Activated T-helper 17 cell treated with anti-CD3 and anti-CD28 coated beads, Interleukin-2, amount 50 U/mL, for 72 hours (primary cell): ENCODE results near the gene NPPA. TPM values are rescaled to one million over a fixed set of nuclear protein-coding genes. Genes with fewer than 3 reads are reported as not detected.

Experiments
- ATAC-seq: fragments of 150-1000 bp; cut with Tn5 transposase; replicated peaks from 2 replicates; pipeline ENCODE4 v1.10.0; 2021; ENCODE audit warnings: mild to moderate bottlenecking, moderate library complexity
- H3K27ac Mint-ChIP-seq: one replicate; pipeline ENCODE4 v1.8.0; 2022; ENCODE audit warnings: mixed read lengths
- H3K27me3 Mint-ChIP-seq: one replicate; pipeline ENCODE4 v1.8.0; 2022; ENCODE audit warnings: mixed read lengths
- H3K36me3 Mint-ChIP-seq: one replicate; pipeline ENCODE4 v1.8.0; 2022; ENCODE audit warnings: low read depth, mild to moderate bottlenecking, mixed read lengths
- H3K4me1 Mint-ChIP-seq: one replicate; pipeline ENCODE4 v1.8.0; 2022; ENCODE audit warnings: mixed read lengths
- H3K4me3 Mint-ChIP-seq: one replicate; pipeline ENCODE4 v1.8.0; 2022; ENCODE audit warnings: mild to moderate bottlenecking, mixed read lengths
- H3K9me3 Mint-ChIP-seq: one replicate; pipeline ENCODE4 v1.8.0; 2022; ENCODE audit warnings: mixed read lengths
- total RNA-seq, 2 donors: library from RNA; stranded (reverse); gene quantifications; one replicate each; pipeline ENCODE4 v1.2.3, GENCODE V29; 2022

Gene NPPA
- total RNA-seq, 2 donors from 2014 or later: not detected

DNA sequence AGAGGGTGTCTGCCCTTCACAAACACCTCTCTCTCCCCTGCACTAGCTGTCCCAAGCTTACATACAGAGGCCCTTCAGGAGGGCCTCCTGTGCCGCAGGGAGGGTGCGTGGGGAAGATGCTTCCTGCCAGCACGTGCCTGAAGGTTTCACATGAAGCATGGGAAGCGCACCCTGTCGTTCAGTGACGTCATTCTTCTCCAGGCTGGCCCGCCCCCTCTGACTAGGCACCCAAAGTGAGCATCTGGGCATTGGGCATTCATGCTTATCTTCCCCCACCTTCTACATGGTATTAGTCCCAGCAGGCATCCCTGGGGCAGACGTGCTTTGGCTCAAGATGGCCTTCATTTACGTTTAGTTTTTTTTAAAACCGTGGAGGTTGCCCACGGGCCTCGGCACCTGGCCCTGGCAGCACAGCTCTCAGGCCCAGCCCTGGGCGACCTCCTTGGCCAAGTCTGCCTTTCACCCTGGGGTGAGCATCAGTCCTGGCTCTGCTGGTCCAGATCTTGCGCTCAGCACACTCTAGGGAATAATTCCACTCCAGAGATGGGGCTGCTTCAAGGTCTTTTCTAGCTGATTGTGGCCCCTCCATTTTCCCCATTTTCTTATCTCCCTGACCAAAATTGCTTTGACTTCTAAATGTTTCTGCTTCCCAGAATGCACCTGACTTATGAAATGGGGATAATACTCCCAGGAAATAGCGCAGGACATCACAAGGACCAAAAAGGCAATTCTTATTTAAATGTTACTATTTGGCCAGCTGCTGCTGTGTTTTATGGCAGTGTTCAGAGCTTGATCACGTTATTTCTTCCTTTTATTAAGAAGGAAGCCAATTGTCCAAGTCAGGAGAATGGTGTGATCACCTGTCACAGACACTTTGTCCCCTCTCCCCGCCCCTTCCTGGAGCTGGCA lies 6.1 kb downstream of the NPPA start:
- Mint-ChIP-seq H3K4me3 (no peak overlapping the region), H3K27ac (no peak overlapping the region), H3K36me3 (peaks cover 74% of the 10 kb centered on the region), H3K4me1 (no peaks in the 10 kb centered on the region), H3K9me3 (no peaks in the 10 kb centered on the region), H3K27me3 (no peaks in the 10 kb centered on the region)
- no peak for ATAC-seq

DNA sequence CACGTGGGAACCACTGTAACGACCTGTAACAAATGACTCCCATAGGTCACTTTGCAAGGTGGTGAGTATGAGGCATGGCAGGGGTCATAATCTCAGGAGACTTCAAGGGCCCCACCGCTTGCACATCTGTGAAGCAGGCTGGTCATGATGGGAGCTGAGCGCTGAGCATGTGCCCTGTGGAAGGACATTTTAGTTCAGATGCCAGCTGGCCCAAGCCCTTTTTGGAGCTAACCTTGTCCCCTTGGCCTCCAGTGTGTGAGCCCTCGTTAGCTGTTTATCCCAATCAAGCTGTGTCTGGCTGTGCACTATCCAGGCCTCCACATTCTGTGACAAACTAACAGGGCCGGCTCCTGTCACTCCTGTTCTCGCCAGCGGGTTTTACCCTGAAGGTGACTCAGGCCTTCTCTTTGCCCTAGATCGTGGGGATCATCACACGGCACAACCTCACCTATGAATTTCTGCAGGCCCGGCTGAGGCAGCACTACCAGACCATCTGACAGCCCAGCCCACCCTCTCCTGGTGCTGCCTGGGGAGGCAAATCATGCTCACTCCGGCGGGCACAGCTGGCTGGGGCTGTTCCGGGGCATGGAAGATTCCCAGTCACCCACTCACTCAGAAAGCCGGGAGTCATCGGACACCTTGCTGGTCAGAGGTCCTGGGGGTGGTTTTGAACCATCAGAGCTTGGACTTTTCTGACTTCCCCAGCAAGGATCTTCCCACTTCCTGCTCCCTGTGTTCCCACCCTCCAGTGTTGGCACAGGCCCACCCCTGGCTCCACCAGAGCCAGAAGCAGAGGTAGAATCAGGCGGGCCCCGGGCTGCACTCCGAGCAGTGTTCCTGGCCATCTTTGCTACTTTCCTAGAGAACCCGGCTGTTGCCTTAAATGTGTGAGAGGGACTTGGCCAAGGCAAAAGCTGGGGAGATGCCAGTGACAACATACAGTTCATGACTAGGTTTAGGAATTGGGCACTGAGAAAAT lies 7.6 kb downstream of the NPPA start:
- H3K27me3 Mint-ChIP-seq: no peaks in the 10 kb centered on the region
- H3K4me1 Mint-ChIP-seq: no peaks in the 10 kb centered on the region
- peaks cover 88% of the 10 kb centered on the region for H3K36me3 Mint-ChIP-seq
- ATAC-seq: no peak
- no peak overlapping the region for H3K27ac Mint-ChIP-seq
- H3K9me3 Mint-ChIP-seq: no peaks in the 10 kb centered on the region
- no peak overlapping the region for H3K4me3 Mint-ChIP-seq

DNA sequence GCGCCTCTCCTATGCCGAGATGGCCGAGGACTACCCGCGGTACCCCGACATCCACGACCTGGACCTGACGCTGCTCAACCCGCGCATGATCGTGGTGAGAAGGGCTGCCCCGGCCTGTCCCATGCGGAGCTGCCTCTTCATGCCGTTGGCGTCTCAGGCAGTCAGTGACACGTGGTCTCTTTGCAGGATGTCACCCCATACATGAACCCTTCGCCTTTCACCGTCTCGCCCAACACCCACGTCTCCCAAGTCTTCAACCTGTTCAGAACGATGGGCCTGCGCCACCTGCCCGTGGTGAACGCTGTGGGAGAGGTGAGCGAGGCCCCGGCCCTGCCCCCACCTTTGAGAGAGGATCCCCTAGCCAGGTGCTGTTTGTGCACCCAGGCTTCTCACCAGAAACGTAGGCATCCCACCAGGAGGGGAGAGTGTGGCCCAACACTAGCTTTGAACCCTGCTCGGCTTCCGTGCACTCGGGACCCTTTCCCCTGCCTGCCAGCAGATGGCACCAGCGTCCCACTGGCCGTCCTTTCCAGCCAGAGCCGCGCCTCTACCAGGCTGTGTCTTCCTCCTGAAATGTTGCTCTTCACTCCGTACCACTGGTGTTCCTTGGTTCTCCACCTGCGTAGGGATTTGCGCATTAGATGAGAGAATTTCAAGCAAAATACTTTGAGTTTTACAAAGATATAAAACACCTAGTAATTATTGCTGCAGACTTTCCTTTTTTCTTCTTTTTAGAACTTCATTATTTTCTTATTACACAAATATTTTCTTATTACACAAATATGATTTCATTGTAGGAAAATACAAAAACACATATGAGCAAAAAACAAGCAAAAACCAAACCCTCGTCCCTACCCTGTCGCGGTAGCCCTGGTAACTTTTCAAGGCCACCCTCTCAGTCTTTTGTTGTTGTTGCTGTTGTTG lies 9.0 kb downstream of the NPPA start:
- ATAC-seq: peak; percentile 89
- no peaks in the 10 kb centered on the region for H3K4me1 Mint-ChIP-seq
- peaks cover 90% of the 10 kb centered on the region for H3K36me3 Mint-ChIP-seq

DNA sequence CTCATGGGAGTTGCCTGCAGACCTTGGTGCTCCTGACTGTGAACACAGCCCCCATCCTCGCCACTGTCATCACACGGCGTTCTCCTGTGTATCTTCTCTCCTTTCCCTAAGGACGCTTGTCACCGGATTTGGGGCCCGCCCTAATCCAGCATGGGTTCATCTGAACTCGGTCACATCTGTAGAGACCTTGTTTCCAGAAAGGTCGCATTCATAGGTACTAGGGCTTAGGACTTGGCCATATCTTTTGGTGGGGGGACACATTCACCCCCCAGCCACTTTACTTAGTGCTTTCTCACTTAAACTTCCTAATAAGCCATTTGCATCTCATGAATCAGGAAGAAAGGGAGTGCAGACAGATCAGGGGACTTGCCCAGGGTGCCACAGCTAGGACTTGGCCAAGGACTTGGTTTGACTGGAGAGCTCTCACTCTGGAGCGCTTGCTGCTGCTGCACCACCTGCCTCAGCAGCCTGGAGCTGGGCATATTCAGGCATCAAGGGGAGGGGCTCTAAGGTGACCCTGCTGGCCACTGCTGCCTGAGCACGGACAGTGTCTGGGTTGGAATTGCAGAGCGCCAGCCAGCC lies 9.7 kb downstream of the NPPA start:
- Mint-ChIP-seq H3K27ac (no peak overlapping the region), H3K27me3 (no peaks in the 10 kb centered on the region), H3K4me1 (no peaks in the 10 kb centered on the region), H3K36me3 (peaks cover 88% of the 10 kb centered on the region), H3K9me3 (no peaks in the 10 kb centered on the region), H3K4me3 (no peak overlapping the region)
- no peak for ATAC-seq

More for the DNA sequence above, 9.0 kb downstream of the NPPA start:
- H3K27me3 Mint-ChIP-seq: no peaks in the 10 kb centered on the region
- no peaks in the 10 kb centered on the region for H3K9me3 Mint-ChIP-seq
- H3K27ac Mint-ChIP-seq: no peak overlapping the region
- H3K4me3 Mint-ChIP-seq: no peak overlapping the region

DNA sequence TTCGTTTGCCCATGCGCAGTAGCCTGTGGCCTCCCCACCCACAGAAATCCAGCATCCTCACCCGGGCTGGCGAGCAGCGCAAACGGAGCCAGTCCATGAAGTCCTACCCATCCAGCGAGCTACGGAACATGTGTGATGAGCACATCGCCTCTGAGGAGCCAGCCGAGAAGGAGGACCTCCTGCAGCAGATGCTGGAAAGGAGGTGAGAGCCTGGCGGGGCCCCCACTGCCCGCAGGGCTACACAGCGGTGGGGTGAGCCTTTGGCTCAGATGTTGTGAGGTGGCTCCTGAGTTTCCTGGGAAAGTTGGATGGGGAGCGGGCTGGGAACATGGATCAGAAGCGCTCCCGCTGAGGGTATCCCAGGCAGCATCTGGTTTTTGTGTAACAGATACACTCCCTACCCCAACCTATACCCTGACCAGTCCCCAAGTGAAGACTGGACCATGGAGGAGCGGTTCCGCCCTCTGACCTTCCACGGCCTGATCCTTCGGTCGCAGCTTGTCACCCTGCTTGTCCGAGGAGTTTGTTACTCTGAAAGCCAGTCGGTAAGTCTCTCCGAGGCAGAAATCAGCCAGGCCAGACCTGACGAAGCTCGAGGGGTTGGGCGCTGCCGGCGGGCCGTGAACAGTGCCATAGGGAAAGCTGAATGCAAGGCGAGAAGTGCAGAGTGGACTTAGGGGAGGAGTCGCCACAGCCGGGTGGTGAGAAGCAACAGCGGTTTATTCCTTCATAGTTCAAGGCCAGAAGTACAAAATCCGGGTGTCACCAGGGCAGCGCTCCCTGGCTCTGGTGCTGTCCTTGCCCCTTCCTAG lies 10.4 kb downstream of the NPPA start:
- Mint-ChIP-seq H3K4me1 (no peaks in the 10 kb centered on the region), H3K9me3 (no peaks in the 10 kb centered on the region), H3K27me3 (no peaks in the 10 kb centered on the region), H3K27ac (no peak overlapping the region), H3K4me3 (no peak overlapping the region), H3K36me3 (peaks cover 89% of the 10 kb centered on the region)
- ATAC-seq: no peak

DNA sequence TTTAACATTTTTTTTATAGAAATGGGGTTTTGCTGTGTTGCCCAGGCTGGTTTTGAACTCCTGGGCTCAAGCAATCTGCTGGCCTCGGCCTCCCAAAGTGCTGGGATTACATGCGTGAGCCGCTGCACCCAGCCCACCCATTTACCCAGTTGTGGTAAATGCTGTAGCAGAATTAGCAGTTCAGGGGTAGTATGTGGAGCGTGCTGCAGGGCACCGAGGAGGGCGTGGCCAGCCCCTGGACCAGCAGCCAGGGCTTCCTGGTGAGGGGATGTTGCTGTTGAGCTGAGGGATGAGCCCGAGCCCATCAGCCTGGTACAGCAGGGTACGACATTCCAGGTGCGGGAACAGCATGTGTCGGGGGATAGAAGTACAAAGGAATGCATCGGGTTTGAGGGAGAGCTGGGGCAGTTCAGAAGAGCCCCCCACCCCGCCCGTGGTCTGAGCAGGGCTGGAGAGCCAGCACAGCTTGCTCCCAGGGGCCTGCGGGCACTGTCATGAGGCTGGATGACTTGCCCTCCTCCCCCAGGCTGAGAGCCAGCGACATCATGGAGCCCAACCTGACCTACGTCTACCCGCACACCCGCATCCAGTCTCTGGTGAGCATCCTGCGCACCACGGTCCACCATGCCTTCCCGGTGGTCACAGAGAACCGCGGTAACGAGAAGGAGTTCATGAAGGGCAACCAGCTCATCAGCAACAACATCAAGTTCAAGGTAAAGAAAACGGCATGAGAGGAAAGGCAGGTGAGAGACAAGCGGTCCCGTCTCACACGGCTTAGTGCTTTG lies 11.9 kb downstream of the NPPA start:
- H3K36me3 Mint-ChIP-seq: peaks cover 84% of the 10 kb centered on the region
- H3K4me1 Mint-ChIP-seq: no peaks in the 10 kb centered on the region
- no peak overlapping the region for H3K27ac Mint-ChIP-seq
- H3K4me3 Mint-ChIP-seq: no peak overlapping the region
- H3K27me3 Mint-ChIP-seq: no peaks in the 10 kb centered on the region
- no peaks in the 10 kb centered on the region for H3K9me3 Mint-ChIP-seq
- no peak for ATAC-seq

DNA sequence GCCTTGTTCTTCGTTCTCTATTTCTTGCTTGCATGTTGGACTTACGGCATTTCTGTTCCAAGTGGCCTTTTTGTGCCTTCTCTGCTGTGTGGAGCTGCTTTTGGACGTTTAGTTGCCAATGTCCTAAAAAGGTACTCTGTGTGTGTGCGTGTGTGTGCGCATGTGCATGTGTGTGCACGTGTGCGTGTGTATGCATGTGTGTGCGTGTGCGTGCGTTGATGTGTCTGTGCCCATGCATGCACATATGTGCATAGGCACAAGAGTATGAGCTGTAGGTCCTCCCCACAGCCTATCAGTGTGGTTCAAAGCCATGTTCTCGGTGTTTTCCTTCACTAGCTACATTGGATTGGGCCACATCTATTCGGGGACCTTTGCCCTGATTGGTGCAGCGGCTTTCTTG lies 13.7 kb downstream of the NPPA start:
- Mint-ChIP-seq H3K4me1 (no peaks in the 10 kb centered on the region), H3K9me3 (no peaks in the 10 kb centered on the region), H3K4me3 (no peak overlapping the region), H3K36me3 (peaks cover 77% of the 10 kb centered on the region), H3K27ac (no peak overlapping the region), H3K27me3 (no peaks in the 10 kb centered on the region)
- ATAC-seq: no peak

DNA sequence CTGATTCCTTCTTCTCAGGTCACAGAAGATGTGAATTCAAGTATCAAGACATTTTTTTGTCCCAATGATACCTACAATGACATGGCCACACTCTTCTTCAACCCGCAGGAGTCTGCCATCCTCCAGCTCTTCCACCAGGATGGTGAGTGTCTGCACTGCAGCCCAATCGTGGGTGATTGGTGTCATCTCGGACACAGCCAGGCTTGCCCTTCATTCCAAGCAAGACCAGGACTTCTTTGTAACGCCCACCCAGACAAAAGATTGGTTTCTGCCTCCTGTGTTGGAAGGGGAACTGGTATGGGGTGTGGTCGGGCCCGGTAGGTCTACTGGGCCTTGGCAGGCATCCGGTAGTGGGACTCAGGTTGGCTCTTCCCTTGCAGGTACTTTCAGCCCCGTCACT lies 14.1 kb downstream of the NPPA start:
- Mint-ChIP-seq H3K27me3 (no peaks in the 10 kb centered on the region), H3K27ac (no peak overlapping the region), H3K9me3 (no peaks in the 10 kb centered on the region), H3K4me1 (no peaks in the 10 kb centered on the region), H3K4me3 (no peak overlapping the region), H3K36me3 (peaks cover 77% of the 10 kb centered on the region)
- no peak for ATAC-seq

DNA sequence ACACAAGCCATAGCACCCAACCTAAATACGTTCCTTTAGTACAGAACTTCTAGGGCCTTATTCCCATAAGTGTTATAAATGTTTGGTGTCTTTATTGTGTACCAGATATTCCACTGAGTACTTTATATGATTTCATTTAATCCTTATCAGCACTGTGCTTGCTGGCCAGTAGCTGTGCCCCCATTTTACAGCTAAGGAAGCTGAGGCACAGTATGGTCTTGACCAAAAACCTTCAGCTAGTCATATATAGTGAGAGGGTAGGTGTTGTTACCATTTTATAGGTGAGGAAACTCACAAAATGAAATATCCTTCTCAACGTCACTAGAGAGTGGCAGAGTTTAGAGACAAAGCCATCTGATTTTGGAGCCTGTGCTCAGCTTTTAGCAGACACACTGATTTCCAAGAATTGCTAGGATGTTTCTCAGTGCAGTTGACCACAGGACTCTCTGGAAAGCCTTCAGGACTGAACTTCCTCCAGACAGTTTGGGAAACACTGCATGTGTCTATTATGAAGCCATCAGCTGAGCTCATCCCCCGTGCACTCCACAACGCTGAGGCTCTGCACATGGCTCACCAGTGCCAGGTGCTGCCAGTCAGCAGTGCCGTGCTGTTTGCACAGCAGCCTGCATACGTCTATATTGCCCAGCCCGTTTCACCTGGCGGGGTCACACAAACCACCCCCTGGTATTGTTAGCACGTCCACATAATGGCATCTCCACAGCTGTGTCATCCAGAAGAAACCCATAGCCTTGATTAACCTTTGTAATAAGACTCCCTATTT lies 15.4 kb downstream of the NPPA start:
- H3K4me3 Mint-ChIP-seq: no peak overlapping the region
- H3K9me3 Mint-ChIP-seq: no peaks in the 10 kb centered on the region

DNA sequence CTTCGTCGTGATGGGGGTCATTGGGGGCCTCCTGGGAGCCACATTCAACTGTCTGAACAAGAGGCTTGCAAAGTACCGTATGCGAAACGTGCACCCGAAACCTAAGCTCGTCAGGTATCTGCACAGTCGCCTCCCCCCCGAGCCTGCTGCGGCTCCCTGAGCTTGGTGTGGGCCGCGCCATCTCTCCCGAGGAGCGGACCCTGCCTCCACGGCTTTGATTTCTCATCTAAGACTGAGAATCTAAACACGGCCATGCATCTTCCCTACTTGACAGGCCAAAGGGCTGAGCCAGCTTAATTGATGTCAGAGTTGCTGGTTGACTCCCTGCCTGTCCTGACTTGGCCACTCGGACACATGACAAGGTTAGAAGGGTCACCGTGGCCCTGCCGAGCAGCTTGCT lies 19.1 kb downstream of the NPPA start:
- no peaks in the 10 kb centered on the region for H3K4me1 Mint-ChIP-seq
- no peak for ATAC-seq
- H3K27me3 Mint-ChIP-seq: no peaks in the 10 kb centered on the region
- no peaks in the 10 kb centered on the region for H3K9me3 Mint-ChIP-seq
- H3K4me3 Mint-ChIP-seq: no peak overlapping the region
- peak overlapping the region; percentile 58 for H3K27ac Mint-ChIP-seq
- peaks cover 74% of the 10 kb centered on the region for H3K36me3 Mint-ChIP-seq

More for the DNA sequence above, 15.4 kb downstream of the NPPA start:
- H3K27ac Mint-ChIP-seq: no peak overlapping the region
- no peaks in the 10 kb centered on the region for H3K27me3 Mint-ChIP-seq
- H3K4me1 Mint-ChIP-seq: no peaks in the 10 kb centered on the region
- peaks cover 76% of the 10 kb centered on the region for H3K36me3 Mint-ChIP-seq
- no peak for ATAC-seq

DNA sequence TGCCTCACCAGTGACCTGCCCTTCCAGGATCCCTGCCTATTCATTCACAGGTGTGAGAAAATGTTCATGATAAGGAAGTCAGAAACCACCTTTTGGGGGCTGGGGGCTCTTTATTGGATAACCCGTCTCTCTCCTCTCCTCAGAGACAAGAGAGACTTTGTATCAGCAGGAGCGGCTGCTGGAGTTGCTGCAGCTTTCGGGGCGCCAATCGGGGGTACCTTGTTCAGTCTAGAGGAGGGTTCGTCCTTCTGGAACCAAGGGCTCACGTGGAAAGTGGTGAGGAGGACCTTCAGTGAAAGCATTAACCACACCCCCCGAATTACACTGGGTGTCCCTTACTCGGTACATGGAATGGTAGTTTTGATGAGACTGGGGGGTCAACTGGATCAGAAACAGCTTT lies 20.6 kb downstream of the NPPA start:
- Mint-ChIP-seq H3K9me3 (no peaks in the 10 kb centered on the region), H3K4me1 (no peaks in the 10 kb centered on the region), H3K4me3 (no peak overlapping the region), H3K36me3 (peaks cover 69% of the 10 kb centered on the region), H3K27ac (no peak overlapping the region), H3K27me3 (no peaks in the 10 kb centered on the region)
- no peak for ATAC-seq

DNA sequence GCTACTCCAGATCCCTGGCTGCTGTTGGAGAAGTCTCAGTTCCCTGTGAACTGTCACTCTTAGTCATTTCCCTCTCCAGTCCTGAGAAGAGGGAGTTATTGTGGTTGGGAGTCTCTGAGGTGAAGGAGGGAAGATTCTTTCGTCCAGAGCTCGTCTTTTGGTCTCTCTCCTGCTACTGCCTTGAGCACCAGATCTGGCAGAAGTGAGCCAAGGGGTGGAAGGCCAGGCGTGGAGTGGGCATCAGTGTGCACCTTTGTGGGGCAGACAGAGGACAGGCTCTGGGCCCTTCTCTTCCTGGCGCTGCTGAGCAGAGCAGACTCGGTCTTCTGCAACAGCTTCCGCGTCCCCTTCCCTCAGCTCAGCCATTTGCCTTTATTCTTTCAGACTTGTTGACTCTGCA lies 22.5 kb downstream of the NPPA start:
- Mint-ChIP-seq H3K4me1 (no peaks in the 10 kb centered on the region), H3K27me3 (no peaks in the 10 kb centered on the region), H3K9me3 (no peaks in the 10 kb centered on the region), H3K4me3 (no peak overlapping the region), H3K27ac (no peak overlapping the region), H3K36me3 (peaks cover 73% of the 10 kb centered on the region)
- no peak for ATAC-seq
